Measurements from ENCODE around the gene RBFOX2.

Gene RBFOX2

GRCh38 chr22:35697142-35697541 lies 331.5 kb downstream of the RBFOX2 start:
- no peak for TF ChIP-seq CTCF (IDR thresholded peaks at IDR 0.05; ENCODE audit: insufficient read depth, missing control alignments)
- DNase-seq (ENCODE audit: insufficient read length, low spot score) (no peak), FAIRE-seq (no peak)

- no peak for FAIRE-seq
- no peak for DNase-seq (ENCODE audit: insufficient read length, low spot score)
These were observed 333.4 kb downstream of the RBFOX2 start for GRCh38 chr22:35695202-35695601.

GRCh38 chr22:35690001-35690400 lies 338.6 kb downstream of the RBFOX2 start:
- DNase-seq (ENCODE audit: insufficient read length, low spot score) = no peak
- TF ChIP-seq CTCF (IDR thresholded peaks at IDR 0.05; ENCODE audit: insufficient read depth, missing control alignments) = no peak
- FAIRE-seq = no peak

More at GRCh38 chr22:35695202-35695601, 333.4 kb downstream of the RBFOX2 start:
- no peak for TF ChIP-seq CTCF (IDR thresholded peaks at IDR 0.05; ENCODE audit: insufficient read depth, missing control alignments)

GRCh38 chr22:35688913-35689675 lies 339.5 kb downstream of the RBFOX2 start:
- DNase-seq (ENCODE audit: insufficient read length, low spot score) (no peak), FAIRE-seq (no peak)
- TF ChIP-seq CTCF (IDR thresholded peaks at IDR 0.05; ENCODE audit: insufficient read depth, missing control alignments) = no peak

Data from D721Med (cell line).